Neural progenitor cell (in vitro differentiated cells): ENCODE data around the gene BMP7.

ENCODE experiments used
- CTCF ChIP-seq: fragments of 200-600 bp; sonication (generic); IDR thresholded peaks from 2 replicates; pipeline ENCODE4 v1.5.1; 2017; ENCODE audit warnings: antibody characterized with exemption, mild to moderate bottlenecking
- EZH2phosphoT487 ChIP-seq: fragments of 200-600 bp; sonication (generic); IDR thresholded peaks from 2 replicates; pipeline ENCODE4 v1.6.1; 2017; ENCODE audit warnings: antibody characterized with exemption

DNA sequence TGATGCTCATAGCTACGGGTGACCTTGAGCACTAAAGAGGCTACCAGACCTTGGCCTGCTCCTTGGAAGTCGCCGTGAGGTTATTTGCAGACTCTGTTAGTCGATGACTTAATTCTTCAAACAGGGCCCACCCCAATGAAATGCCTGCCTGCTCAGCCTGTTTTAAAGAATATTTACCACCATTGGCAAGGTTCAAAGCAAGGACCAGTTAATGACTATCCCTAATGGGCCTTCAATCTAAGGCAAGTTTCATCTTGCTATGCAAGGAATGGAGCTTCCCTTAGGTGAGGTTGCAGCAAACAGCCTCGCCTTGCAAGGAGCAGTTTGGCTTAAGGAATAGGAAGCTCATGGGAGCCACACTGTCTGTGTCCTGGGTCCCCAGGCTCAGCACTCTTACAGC, 40.3 kb upstream of the BMP7 start:
- TF ChIP-seq CTCF (no peak), EZH2phosphoT487 (no peak)
